Loucy (cell line): ENCODE results near the gene CISTR.

Experiments
- H2AFZ ChIP-seq: fragments of 200-600 bp; sonication (generic); 2 replicates; pipeline ENCODE4 v1.6.0; 2016; ENCODE audit warnings: antibody characterized with exemption, mild to moderate bottlenecking, low read length, moderate library complexity
- H3F3A ChIP-seq: fragments of 200-600 bp; 2 replicates; pipeline ENCODE4 v1.6.0; 2016; ENCODE audit warnings: antibody characterized with exemption, low read depth, mild to moderate bottlenecking
- H3K27me3 ChIP-seq: fragments of 200-600 bp; sonication (generic); 2 replicates; pipeline ENCODE4 v1.6.1; 2014; ENCODE audit warnings: low read length, mild to moderate bottlenecking; ENCODE audit not compliant: insufficient read depth, poor library complexity, severe bottlenecking
- H3K36me3 ChIP-seq: fragments of 200-600 bp; sonication (generic); 2 replicates; pipeline ENCODE4 v1.6.1; 2016; ENCODE audit warnings: low read length; ENCODE audit not compliant: insufficient read depth
- H3K4me1 ChIP-seq: fragments of 200-600 bp; sonication (generic); 2 replicates; pipeline ENCODE4 v1.5.1; 2014; ENCODE audit warnings: low read length, mild to moderate bottlenecking; ENCODE audit not compliant: insufficient read depth, poor library complexity, severe bottlenecking
- H3K4me2 ChIP-seq: fragments of 200-600 bp; sonication (generic); 2 replicates; pipeline ENCODE4 v1.6.0; 2014; ENCODE audit warnings: antibody characterized with exemption, low read length, low read depth, mild to moderate bottlenecking; ENCODE audit not compliant: poor library complexity, severe bottlenecking
- H3K4me3 ChIP-seq: fragments of 200-600 bp; sonication (generic); 2 replicates; pipeline ENCODE4 v1.5.1; 2014; ENCODE audit warnings: low read length, mild to moderate bottlenecking, mixed read lengths; ENCODE audit not compliant: poor library complexity, severe bottlenecking
- H3K79me2 ChIP-seq: fragments of 200-600 bp; sonication (generic); 2 replicates; pipeline ENCODE4 v1.6.1; 2014; ENCODE audit warnings: low read length; ENCODE audit not compliant: insufficient read depth
- H3K9ac ChIP-seq: fragments of 200-600 bp; sonication (generic); 2 replicates; pipeline ENCODE4 v1.6.0; 2014; ENCODE audit warnings: mild to moderate bottlenecking, low read depth, low read length, moderate library complexity; ENCODE audit not compliant: poor library complexity, severe bottlenecking
- H3K9me2 ChIP-seq: fragments of 200-600 bp; sonication (generic); replicated peaks from 2 replicates; pipeline ENCODE4 v1.6.1; 2016; ENCODE audit warnings: low read depth, low read length, mixed read lengths
- H3K9me3 ChIP-seq: fragments of 200-600 bp; sonication (generic); 2 replicates; pipeline ENCODE4 v1.6.1; 2014; ENCODE audit warnings: mild to moderate bottlenecking, antibody characterized with exemption, low read length, low read depth; ENCODE audit not compliant: insufficient read depth
- H4K20me1 ChIP-seq: fragments of 200-600 bp; sonication (generic); 2 replicates; pipeline ENCODE4 v1.6.0; 2014; ENCODE audit warnings: antibody characterized with exemption, low read length, mild to moderate bottlenecking; ENCODE audit not compliant: insufficient read depth, poor library complexity, severe bottlenecking
- CTCF ChIP-seq: fragments of 200-600 bp; sonication (generic); conservative IDR thresholded peaks from 2 replicates; pipeline ENCODE4 v1.5.1; 2014; ENCODE audit warnings: mild to moderate bottlenecking, antibody characterized with exemption, low read length
- EZH2phosphoT487 ChIP-seq: fragments of 200-600 bp; IDR thresholded peaks from 2 replicates; pipeline ENCODE4 v1.6.1; 2018; ENCODE audit warnings: antibody characterized with exemption, mild to moderate bottlenecking, moderate library complexity, borderline replicate concordance

CISTR gene

GRCh38 chr12:53698948-53699677 lies 52.7 kb downstream of the CISTR start:
- Histone ChIP-seq H3K9ac (no peak overlapping the region), H3K79me2 (no peaks in the 10 kb centered on the region), H2AFZ (no peak overlapping the region), H4K20me1 (no peaks in the 10 kb centered on the region), H3K4me2 (no peak overlapping the region), H3K9me2 (no peaks in the 10 kb centered on the region), H3K9me3 (no peaks in the 10 kb centered on the region), H3K36me3 (no peaks in the 10 kb centered on the region), H3K4me3 (no peak overlapping the region), H3K27me3 (no peaks in the 10 kb centered on the region), H3F3A (no peaks in the 10 kb centered on the region), H3K4me1 (peaks cover 18% of the 10 kb centered on the region)
- no peak for TF ChIP-seq CTCF
- TF ChIP-seq EZH2phosphoT487, result no peak

- peaks cover 13% of the 10 kb centered on the region for H3K4me1 ChIP-seq
- no peaks in the 10 kb centered on the region for H3K9me3 ChIP-seq
- no peak overlapping the region for H3K9ac ChIP-seq
- no peaks in the 10 kb centered on the region for H3F3A ChIP-seq
- H4K20me1 ChIP-seq, result no peaks in the 10 kb centered on the region
- H3K9me2 ChIP-seq, result no peaks in the 10 kb centered on the region
- no peak overlapping the region for H3K4me2 ChIP-seq
- no peaks in the 10 kb centered on the region for H3K79me2 ChIP-seq
- no peak overlapping the region for H3K4me3 ChIP-seq
- no peaks in the 10 kb centered on the region for H3K36me3 ChIP-seq
- no peaks in the 10 kb centered on the region for H3K27me3 ChIP-seq
- no peak overlapping the region for H2AFZ ChIP-seq
- TF ChIP-seq EZH2phosphoT487 (no peak), CTCF (no peak)
Observed at GRCh38 chr12:53696655-53697331, 55.0 kb downstream of the CISTR start.
